Heart left ventricle (tissue), 13 donors: ENCODE measurements around the gene LANCL2.

Experiments
- CTCF ChIP-seq, 12 donors: fragments of 200-600 bp; sonication (generic) in 4 of 12; IDR thresholded peaks; one replicate each; pipeline versions ENCODE4 v1.5.0 to v1.8.0; 2018 to 2022; ENCODE audit warnings: antibody characterized with exemption in 12 of 12, mild to moderate bottlenecking in 5 of 12
- POLR2A ChIP-seq, 2 donors: fragments of 450-650 bp; IDR thresholded peaks; one replicate each; pipeline ENCODE4 v1.6.1; 2017; ENCODE audit warnings: antibody characterized with exemption in 2 of 2, mild to moderate bottlenecking in 2 of 2, moderate library complexity in 2 of 2
- donor health status: ischemic (EF 13 %, LVEDD 7.1; RV severe dilation, severe dysfunction).
- donor health status: DM: no; HTN: yes; CAD: no.
- donor health status: DM: no; HTN: no; CAD: no.
- donor health status: ischemic (EF 25% LVEDD 6.9; RV normal size, moderate dysfunction).
- donor health status: ischemic (EF 25% LVEDD 5.7; RV mildly dilated, moderate dysfunction).
- donor health status: ischemic (EF 35%, LVEDD 5.7; RV mildly dilated, moderate dysfunction).
- donor health status: nonischemic (EF 11% LVEDD 7.7; RV severe dilation, severe dysfunction).
- donor health status: DM: yes; HTN: yes; CAD: no.
- donor health status: PGD.
- donor health status: ischemic (EF 29% LVEDD 5.4; RV normal size, mild dysfunction).
- donor health status: nonischemic (EF 23%, LVEDD 6.1; RV moderate dilation, normal function).

GRCh38 chr7:55360486-55360885 lies 4.7 kb upstream of the LANCL2 start:
- no peak for TF ChIP-seq CTCF (IDR thresholded peaks at IDR 0.05)
- no peak for TF ChIP-seq POLR2A (IDR thresholded peaks at IDR 0.05)
